Stimulated activated CD8-positive, alpha-beta memory T cell treated with anti-CD3 and anti-CD28 coated beads, Interleukin-15, amount 100 ng/mL, for 4 hours (primary cell): ENCODE data around the gene ZDHHC23.

Experiments used
- DNase-seq, 2 donors: peaks; one replicate each; pipeline ENCODE4 v3.0.0-alpha.2; 2020; ENCODE audit warnings: low read depth in 2 of 2

The ZDHHC23 gene, protein sequence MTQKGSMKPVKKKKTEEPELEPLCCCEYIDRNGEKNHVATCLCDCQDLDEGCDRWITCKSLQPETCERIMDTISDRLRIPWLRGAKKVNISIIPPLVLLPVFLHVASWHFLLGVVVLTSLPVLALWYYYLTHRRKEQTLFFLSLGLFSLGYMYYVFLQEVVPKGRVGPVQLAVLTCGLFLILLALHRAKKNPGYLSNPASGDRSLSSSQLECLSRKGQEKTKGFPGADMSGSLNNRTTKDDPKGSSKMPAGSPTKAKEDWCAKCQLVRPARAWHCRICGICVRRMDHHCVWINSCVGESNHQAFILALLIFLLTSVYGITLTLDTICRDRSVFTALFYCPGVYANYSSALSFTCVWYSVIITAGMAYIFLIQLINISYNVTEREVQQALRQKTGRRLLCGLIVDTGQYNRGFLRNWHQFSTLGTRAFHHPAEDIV

GRCh38 chr3:113947372-113948014, at the start of gene ZDHHC23:
Gene ZDHHC23, plus strand, starts transcription at chr3:113948013. Its CDS starts 790 bp downstream, at chr3:113948803.
- DNase-seq: peak; percentile 9 to 55

- no peak for DNase-seq
Measured at GRCh38 chr3:113898892-113899291, 48.9 kb upstream of the ZDHHC23 start.

DNA sequence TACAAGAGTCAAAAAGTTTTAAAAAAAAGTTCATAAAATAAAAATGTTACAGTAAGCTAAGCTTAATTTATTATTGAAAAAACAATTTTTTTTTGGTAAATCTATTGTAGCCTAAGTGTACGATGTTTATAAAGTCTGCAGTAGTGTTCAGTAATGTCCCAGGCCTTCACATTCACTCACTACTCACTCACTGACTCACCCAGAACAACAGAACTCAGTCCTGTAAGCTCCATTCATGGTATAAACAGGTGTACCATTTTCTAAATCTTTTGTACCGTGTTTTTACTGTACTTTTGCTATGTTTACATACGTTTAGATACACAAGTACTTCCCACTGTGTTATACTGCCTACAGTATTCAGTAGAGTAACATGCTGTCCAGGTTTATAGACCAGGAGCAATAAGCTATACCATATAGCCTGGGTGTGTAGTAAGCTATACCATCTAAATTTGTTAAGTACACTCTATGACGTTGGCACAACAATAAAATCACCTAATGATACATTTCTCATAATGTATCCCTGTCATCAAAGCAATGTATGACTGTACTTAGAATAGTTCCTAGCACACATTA, 41.2 kb upstream of the ZDHHC23 start:
- DNase-seq: no peak

GRCh38 chr3:113908133-113908532, 39.7 kb upstream of the ZDHHC23 start:
- DNase-seq: no peak

GRCh38 chr3:113910966-113911365, 36.8 kb upstream of the ZDHHC23 start:
- no peak for DNase-seq

GRCh38 chr3:113912552-113913236, 35.1 kb upstream of the ZDHHC23 start:
- peak in 1 of 2 donors; percentile 1 for DNase-seq

DNA sequence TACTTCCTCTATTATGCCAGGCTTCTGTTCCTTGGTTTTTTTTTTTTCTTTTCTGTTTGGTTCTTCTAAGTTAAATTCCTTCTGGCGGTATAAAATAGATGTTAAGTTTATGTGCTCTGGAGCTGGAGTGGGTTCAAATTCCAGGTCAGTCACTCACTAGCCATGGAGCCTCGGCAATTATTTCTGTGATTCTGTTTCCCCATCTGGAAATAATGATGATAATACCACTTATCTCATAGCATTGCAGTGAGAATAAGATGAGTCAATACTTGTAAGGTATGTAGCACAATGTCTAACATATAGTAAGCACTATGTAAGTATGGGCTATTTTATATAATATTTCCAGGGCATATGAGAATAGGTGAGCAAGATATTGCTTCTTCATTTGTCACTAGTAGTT, 33.2 kb upstream of the ZDHHC23 start:
- DNase-seq: no peak

- no peak for DNase-seq
Measured at GRCh38 chr3:113927556-113927955, 20.3 kb upstream of the ZDHHC23 start.

DNA sequence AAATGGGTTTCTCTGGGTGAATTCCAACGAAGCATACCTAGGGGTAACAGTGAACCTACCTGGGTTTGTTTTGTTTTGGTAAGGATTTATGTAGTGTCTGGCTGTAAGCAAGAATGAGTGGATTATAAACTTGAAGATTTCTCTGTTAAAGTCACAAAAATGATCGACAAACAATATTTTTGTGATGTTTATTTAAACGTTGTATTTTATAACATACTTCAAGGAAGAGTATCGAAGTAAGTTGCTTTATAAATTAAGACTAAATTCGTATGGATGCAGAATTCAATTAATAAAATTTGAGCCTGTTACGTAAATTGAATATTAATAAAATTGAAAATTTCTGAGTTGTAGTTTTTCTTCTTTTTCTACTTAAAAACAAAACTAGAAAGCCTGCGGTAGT, 982 bp upstream of the ZDHHC23 start:
- DNase-seq: no peak

GRCh38 chr3:113948015-113948917, 453 bp downstream of the ZDHHC23 start:
- no peak for DNase-seq

DNA sequence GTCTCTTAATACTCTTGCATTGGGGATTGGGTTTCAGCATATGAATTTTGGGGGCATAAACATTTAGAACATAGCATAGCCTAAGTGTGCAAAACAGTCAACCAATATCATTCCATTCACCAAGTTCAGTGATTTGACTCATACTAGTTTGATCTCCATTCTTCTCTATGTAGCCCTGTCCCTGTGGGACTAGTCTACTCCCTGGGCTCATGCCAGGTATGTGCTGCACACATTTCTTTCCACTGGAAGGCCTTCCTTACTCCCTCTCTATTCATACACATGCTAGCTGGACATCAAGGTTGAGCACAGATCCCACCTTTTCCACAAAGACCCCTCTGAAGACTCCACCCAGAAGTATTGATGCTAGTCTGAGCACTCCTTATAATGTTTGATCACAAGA, 5.1 kb downstream of the ZDHHC23 start:
- no peak for DNase-seq

- no peak for DNase-seq
Measured at GRCh38 chr3:113953677-113954076, 5.9 kb downstream of the ZDHHC23 start.

- DNase-seq: no peak
Measured at GRCh38 chr3:113954091-113954685, 6.4 kb downstream of the ZDHHC23 start.

GRCh38 chr3:113963879-113964278, 16.1 kb downstream of the ZDHHC23 start:
- DNase-seq: no peak

- DNase-seq: no peak
Measured at GRCh38 chr3:113966172-113966571, 18.4 kb downstream of the ZDHHC23 start.

- no peak for DNase-seq
Measured at GRCh38 chr3:113968986-113969385, 21.2 kb downstream of the ZDHHC23 start.

DNA sequence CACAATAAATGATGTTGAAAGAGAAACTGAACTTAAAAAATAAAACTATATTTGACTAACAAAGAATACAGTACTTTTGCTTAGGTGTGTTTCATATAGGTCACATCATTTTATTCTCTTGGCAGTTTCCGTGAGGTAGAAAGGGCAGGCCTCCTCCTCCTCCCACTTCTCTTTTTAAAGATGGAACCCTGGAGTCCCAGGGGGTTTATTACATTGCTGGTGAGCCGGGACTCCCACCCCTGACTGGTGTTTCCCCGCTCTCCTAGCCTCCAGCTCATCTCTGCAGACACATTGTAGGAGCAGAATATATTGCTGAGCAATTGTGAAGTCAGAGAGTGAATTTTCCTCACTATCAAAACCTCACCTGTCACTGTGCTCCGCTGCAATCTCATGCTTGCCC, 30.0 kb downstream of the ZDHHC23 start:
- DNase-seq: no peak

DNA sequence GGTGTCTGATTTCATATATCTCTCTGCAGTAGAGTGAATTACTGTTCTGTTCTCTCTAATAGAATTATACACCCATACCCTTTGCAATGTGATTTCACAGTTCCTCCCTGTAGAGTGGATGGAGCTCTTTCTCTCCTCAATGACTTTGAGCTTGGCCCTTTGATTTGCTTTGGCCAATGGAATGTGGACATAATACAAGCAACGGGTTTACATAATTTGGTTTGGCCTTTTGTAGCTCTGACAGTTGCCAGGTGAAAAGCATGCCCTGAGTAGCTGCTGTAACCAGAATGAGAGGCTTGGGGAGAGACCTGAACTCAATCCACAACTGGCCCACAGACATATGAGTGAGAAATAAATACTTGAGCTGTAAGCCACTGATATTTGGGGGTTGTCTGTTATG, 32.1 kb downstream of the ZDHHC23 start:
- no peak for DNase-seq

DNA sequence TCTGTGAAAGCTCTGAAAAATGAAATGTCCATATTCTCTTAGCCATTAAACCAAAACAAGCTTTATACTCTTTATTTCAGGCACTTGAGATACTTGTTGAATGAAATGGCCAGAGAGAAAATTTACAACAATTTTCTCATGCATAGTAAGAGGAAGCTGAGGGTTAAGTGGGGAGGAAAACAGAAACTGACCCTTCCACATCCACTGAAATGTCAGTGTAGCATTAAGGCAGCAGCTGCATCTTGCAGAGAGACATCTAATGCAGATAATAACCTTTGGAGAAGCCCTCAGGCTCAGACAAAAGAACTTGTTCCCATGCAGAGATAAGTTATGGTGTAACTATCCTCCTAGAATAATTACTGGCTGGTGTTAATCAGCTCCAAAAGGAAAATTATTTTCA, 34.0 kb downstream of the ZDHHC23 start:
- DNase-seq: no peak

DNA sequence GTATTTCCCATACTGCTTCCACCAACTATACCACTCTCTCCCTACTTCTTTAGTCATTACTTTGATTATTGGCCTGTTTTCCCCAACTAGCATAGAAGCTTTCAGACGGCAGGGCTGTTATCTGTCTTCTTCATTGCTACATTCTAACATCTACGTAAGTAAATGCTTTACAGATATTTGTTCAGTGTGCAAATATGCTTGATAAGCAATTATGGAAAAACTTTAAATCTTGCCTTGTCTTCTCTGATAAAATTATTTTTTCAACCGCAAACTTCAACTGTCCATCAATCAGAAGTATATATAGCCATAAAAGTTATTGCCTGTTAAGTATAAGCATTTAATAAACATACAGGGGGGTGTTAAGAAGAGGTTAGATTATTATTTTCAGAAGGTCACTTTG, 35.7 kb downstream of the ZDHHC23 start:
- DNase-seq: no peak

GRCh38 chr3:113985541-113985940, 37.7 kb downstream of the ZDHHC23 start:
- no peak for DNase-seq
